ENCODE data around the gene CPA4. TPM values are rescaled to one million over a fixed set of nuclear protein-coding genes. Genes with fewer than 3 reads are reported as not detected.

Gene CPA4, protein sequence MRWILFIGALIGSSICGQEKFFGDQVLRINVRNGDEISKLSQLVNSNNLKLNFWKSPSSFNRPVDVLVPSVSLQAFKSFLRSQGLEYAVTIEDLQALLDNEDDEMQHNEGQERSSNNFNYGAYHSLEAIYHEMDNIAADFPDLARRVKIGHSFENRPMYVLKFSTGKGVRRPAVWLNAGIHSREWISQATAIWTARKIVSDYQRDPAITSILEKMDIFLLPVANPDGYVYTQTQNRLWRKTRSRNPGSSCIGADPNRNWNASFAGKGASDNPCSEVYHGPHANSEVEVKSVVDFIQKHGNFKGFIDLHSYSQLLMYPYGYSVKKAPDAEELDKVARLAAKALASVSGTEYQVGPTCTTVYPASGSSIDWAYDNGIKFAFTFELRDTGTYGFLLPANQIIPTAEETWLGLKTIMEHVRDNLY
- total RNA-seq = 2.7 and 10.6 TPM in 2 replicates

DNA sequence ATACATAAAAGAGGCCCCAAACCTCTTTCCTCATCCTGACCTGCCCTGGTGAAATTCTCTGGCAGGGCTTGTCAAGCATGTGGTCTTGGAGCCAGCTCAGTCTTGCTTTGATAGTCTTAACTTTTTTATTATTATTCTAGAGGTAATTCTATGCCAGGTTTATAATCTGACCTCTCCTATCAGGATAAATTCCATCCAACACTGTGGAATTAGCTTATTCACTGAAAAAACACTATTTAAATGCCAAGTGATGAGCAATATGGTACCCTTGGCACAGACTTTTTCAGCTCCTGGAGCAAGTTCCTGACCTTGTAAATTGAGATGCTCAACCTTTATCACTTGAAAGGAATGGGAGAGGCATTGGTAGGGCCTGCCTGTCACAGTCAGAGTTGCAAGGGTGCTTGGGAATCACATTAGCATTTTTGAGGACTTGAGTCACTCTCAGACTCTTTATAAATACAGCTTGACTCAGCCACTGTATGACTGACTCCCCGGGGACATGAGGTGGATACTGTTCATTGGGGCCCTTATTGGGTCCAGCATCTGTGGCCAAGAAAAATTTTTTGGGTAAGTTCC is at the start of gene CPA4:
TSS of gene CPA4 (plus strand) at position 480 of the 576 bp plus-strand sequence. CDS start at position 500, 20 bp downstream.

DNA sequence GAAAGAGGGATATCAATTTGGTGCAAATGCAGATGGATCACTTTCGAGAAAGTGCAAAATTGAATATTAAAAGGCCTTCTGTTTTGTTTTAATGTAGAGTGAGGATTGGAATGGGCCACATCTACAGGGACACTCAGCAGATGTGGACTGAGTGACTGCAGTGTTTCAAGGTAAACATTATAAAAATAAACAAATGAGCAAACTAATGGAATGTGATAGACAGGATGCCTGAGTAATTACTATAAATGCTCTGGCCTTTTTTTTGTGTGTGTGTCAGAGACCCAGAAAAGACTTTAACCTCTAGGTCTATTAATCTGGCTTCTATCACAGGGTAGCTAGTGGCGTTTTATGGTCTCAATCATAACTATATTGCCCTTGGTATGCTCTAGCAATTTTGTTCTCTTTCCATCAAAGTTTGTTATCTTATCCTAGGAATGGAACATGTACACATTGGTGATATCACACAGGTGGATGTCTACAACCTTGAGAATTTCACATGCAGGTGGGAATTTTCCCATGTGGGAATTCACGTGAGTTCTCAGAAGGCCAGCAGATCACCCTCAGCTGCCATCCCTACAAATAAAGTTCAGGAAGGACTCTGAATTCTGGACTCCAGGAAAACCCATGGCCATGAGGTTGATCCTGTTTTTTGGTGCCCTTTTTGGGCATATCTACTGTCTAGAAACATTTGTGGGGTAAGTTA is 26.6 kb upstream of the CPA4 start, which contains the start of gene CPA2:
TSS of gene CPA2 (plus strand) at position 606 of the 703 bp plus-strand sequence. CDS start at position 625, 19 bp downstream.

DNA sequence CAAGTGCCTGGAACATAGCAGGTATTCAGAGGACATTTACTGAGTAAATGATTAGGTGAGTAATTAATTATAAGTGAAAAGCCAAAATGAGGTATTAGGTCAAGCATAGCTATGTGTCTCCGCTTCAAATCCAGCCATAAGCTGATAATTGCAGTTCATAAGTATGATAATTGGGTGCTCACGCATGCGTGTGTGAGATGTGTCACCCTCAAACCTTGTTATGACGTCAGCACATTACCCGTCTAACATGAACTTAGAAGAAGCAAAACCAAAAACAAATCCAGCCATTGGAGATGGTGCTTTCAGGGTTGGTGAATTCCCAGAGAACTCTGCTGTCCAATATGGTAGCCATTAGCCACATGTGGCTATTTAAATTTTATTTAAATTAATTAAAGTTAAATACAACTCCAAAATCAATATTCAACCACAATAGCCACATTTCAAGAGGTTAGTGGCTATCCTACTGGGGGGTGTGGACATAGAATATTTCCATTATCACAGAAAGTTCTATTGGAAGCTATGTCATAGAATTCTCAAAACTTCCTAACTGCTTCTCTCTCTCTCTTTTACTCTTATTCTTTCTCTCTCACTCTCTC is 51.4 kb downstream of the CPA4 start, which contains the start of gene CPA5:
TSS of gene CPA5 (plus strand) at position 546 of the 596 bp plus-strand sequence. CDS start 1,670 bp downstream, outside the sequence.

Other genes with a start within 250 kb of the CPA4 start
- gene ZC3HC1, start 241.8 kb upstream of the CPA4 start, total RNA-seq = 10.7 and 12.3 TPM in 2 replicates
- 22.5 and 31.3 TPM in 2 replicates for gene KLHDC10, start 222.6 kb upstream of the CPA4 start, total RNA-seq
- gene TMEM209, start 87.8 kb upstream of the CPA4 start, total RNA-seq = 4.7 and 7.6 TPM in 2 replicates
- gene SSMEM1, start 85.3 kb upstream of the CPA4 start, total RNA-seq = 0.09 TPM in 1 of 2 replicates, not detected in the other
- under 0.01 TPM in 1 of 2 replicates, not detected in the other for gene CPA2, start 26.3 kb upstream of the CPA4 start, total RNA-seq
- under 0.01 TPM in 1 of 2 replicates, not detected in the other for gene CPA5, start 51.7 kb downstream of the CPA4 start, total RNA-seq
- 0.09 TPM in 1 of 2 replicates, not detected in the other for gene CPA1, start 87.3 kb downstream of the CPA4 start, total RNA-seq
- 5.8 and 6.0 TPM in 2 replicates for gene CEP41, start 147.9 kb downstream of the CPA4 start, total RNA-seq
- 4.6 and 18.0 TPM in 2 replicates for gene MEST, start 198.9 kb downstream of the CPA4 start, total RNA-seq

Measured in bronchial smooth muscle cell (primary cell).